Smooth muscle cell (in vitro differentiated cells): Measurements from ENCODE around the gene CCDC102B. TPM values are rescaled to one million over a fixed set of nuclear protein-coding genes. Genes with fewer than 3 reads are reported as not detected.

ENCODE experiments used
- DNase-seq: peaks from one replicate; lab custom pipeline; 2025; ENCODE audit not compliant: unreplicated experiment; lab: John Stamatoyannopoulos, UW
- H2AFZ ChIP-seq: fragments of 200-600 bp; sonication (generic); 2 replicates; pipeline ENCODE4 v1.6.0; 2016; ENCODE audit warnings: antibody characterized with exemption, low read depth, mild to moderate bottlenecking
- H3F3A ChIP-seq: fragments of 200-600 bp; sonication (generic); 2 replicates; pipeline ENCODE4 v1.6.0; 2017; ENCODE audit warnings: antibody characterized with exemption, low read depth
- H3K27ac ChIP-seq: fragments of 200-600 bp; sonication (generic); 2 replicates; pipeline ENCODE4 v1.5.1; 2016; ENCODE audit warnings: low read depth, mild to moderate bottlenecking
- H3K27me3 ChIP-seq: fragments of 200-600 bp; sonication (generic); 2 replicates; pipeline ENCODE4 v1.6.1; 2016; ENCODE audit warnings: low read depth, mild to moderate bottlenecking
- H3K36me3 ChIP-seq: fragments of 200-600 bp; sonication (generic); 2 replicates; pipeline ENCODE4 v1.5.1; 2016; ENCODE audit warnings: low read depth
- H3K4me1 ChIP-seq: fragments of 200-600 bp; sonication (generic); 2 replicates; pipeline ENCODE4 v1.5.1; 2016; ENCODE audit warnings: low read depth
- H3K4me2 ChIP-seq: fragments of 200-600 bp; sonication (generic); 2 replicates; pipeline ENCODE4 v1.6.0; 2016; ENCODE audit warnings: mild to moderate bottlenecking
- H3K4me3 ChIP-seq: fragments of 200-600 bp; sonication (generic); 2 replicates; pipeline ENCODE4 v1.5.1; 2016; ENCODE audit warnings: mild to moderate bottlenecking
- H3K79me2 ChIP-seq: fragments of 200-600 bp; sonication (generic); 2 replicates; pipeline ENCODE4 v1.6.0; 2016; ENCODE audit warnings: low read depth, mild to moderate bottlenecking
- H3K9ac ChIP-seq: fragments of 200-600 bp; sonication (generic); 2 replicates; pipeline ENCODE4 v1.6.0; 2016; ENCODE audit warnings: low read depth
- H3K9me3 ChIP-seq: fragments of 200-600 bp; sonication (generic); replicated peaks from 2 replicates; pipeline ENCODE4 v1.5.1; 2016; ENCODE audit warnings: low read depth
- H4K20me1 ChIP-seq: fragments of 200-600 bp; sonication (generic); 2 replicates; pipeline ENCODE4 v1.6.0; 2016; ENCODE audit warnings: low read depth
- CTCF ChIP-seq: fragments of 200-600 bp; sonication (generic); IDR thresholded peaks from 2 replicates; pipeline ENCODE4 v1.5.1; 2017; ENCODE audit warnings: borderline replicate concordance, mild to moderate bottlenecking, antibody characterized with exemption; ENCODE audit not compliant: insufficient read depth, poor library complexity, severe bottlenecking
- WGBS: methylation state at CpG from one replicate; pipeline ENCODE4 v1.1.7; 2016; ENCODE audit warnings: low lambda C conversion rate; 5-methylcytosine and 5-hydroxymethylcytosine counted together
- polyA plus RNA-seq: library from polyadenylated mRNA; unstranded; fragments of >200 nt; fragmentation: Nextera tagmentation; extraction: Ambion mirVana; gene quantifications from 2 replicates; pipeline ENCODE4 v1.2.1, GENCODE V29; 2016
- total RNA-seq: library from RNA; depleted of rRNA; stranded (reverse); fragments of >200 nt; gene quantifications from 2 replicates; pipeline ENCODE4 v1.2.3, GENCODE V29; 2014

Gene CCDC102B
- total and polyA plus RNA-seq, 2 experiments from 2014 or later, result 9.7 to 10.3 TPM

GRCh38 chr18:69044215-69044614 is 246.3 kb downstream of the CCDC102B start:
- Histone ChIP-seq H3K4me1 (no peaks in the 10 kb centered on the region), H3K9ac (no peak overlapping the region), H3K36me3 (no peaks in the 10 kb centered on the region), H2AFZ (no peak overlapping the region), H3K27ac (no peak overlapping the region), H3K27me3 (no peaks in the 10 kb centered on the region), H3K9me3 (no peaks in the 10 kb centered on the region), H3F3A (no peaks in the 10 kb centered on the region), H3K4me2 (no peak overlapping the region), H3K79me2 (no peaks in the 10 kb centered on the region), H4K20me1 (no peaks in the 10 kb centered on the region), H3K4me3 (no peak overlapping the region)
- no peak for TF ChIP-seq CTCF
- 62% methylated on average over 1 of the region's 1 CpG for WGBS
- no peak for DNase-seq

GRCh38 chr18:69064063-69064462 is 266.2 kb downstream of the CCDC102B start:
- Histone ChIP-seq H4K20me1 (no peaks in the 10 kb centered on the region), H3K9me3 (no peaks in the 10 kb centered on the region), H3K4me1 (no peaks in the 10 kb centered on the region), H3K79me2 (no peaks in the 10 kb centered on the region), H3F3A (no peaks in the 10 kb centered on the region), H3K4me3 (no peak overlapping the region), H2AFZ (no peak overlapping the region), H3K9ac (no peak overlapping the region), H3K27ac (no peak overlapping the region), H3K27me3 (no peaks in the 10 kb centered on the region), H3K36me3 (no peaks in the 10 kb centered on the region), H3K4me2 (no peak overlapping the region)
- no peak for DNase-seq
- no peak for TF ChIP-seq CTCF
- WGBS, result 57% methylated on average over 4 of the region's 4 CpGs

GRCh38 chr18:69067048-69067447 is 269.2 kb downstream of the CCDC102B start:
- H3K4me1 ChIP-seq, result no peaks in the 10 kb centered on the region
- H3K9ac ChIP-seq, result no peak overlapping the region
- 51% methylated on average over 1 of the region's 1 CpG for WGBS

More at GRCh38 chr18:69067048-69067447, 269.2 kb downstream of the CCDC102B start:
- H3K4me3 ChIP-seq, result no peak overlapping the region
- H3K36me3 ChIP-seq, result no peaks in the 10 kb centered on the region
- H3K4me2 ChIP-seq, result no peak overlapping the region
- H3F3A ChIP-seq, result no peaks in the 10 kb centered on the region
- no peak overlapping the region for H2AFZ ChIP-seq
- H3K79me2 ChIP-seq, result no peaks in the 10 kb centered on the region
- H3K27ac ChIP-seq, result no peak overlapping the region
- no peak for DNase-seq
- no peaks in the 10 kb centered on the region for H3K9me3 ChIP-seq
- H4K20me1 ChIP-seq, result no peaks in the 10 kb centered on the region
- no peak for TF ChIP-seq CTCF
- H3K27me3 ChIP-seq, result no peaks in the 10 kb centered on the region
